Astrocyte of the cerebellum (primary cell): Measurements from ENCODE around the gene SLC12A5.

Experiments used
- DNase-seq: peaks from one replicate; pipeline ENCODE4 v3.0.0-alpha.2; 2011; ENCODE audit warnings: low read depth
- H3K4me3 ChIP-seq: 2 replicates; pipeline ENCODE4 v1.5.1; 2011; ENCODE audit warnings: mild to moderate bottlenecking, low read depth, low read length, moderate library complexity
- CTCF ChIP-seq: IDR thresholded peaks from 2 replicates; pipeline ENCODE4 v1.5.1; 2012; ENCODE audit warnings: low read length, low read depth, moderate library complexity, mild to moderate bottlenecking; ENCODE audit errors: missing control alignments
- in situ Hi-C: cut with HindIII; loops from 2 replicates; pipeline ENCODE4 v1.10.0; 2017; ENCODE audit warnings: low sequenced_read_pairs

SLC12A5 gene

GRCh38 chr20:46050444-46050843 is 21.4 kb downstream of the SLC12A5 start:
- in situ Hi-C loops: no loop called here
- TF ChIP-seq CTCF: no peak
- no peak overlapping the region for H3K4me3 ChIP-seq
- no peak for DNase-seq

GRCh38 chr20:46050885-46051284 is 21.9 kb downstream of the SLC12A5 start:
- TF ChIP-seq CTCF: no peak
- no peak overlapping the region for H3K4me3 ChIP-seq
- no peak for DNase-seq
- in situ Hi-C loops: no loop called here

GRCh38 chr20:46051556-46052308 is 22.7 kb downstream of the SLC12A5 start:
- no peak for TF ChIP-seq CTCF
- no peak overlapping the region for H3K4me3 ChIP-seq
- in situ Hi-C loops: no loop called here
- DNase-seq: no peak

GRCh38 chr20:46053416-46053815 is 24.4 kb downstream of the SLC12A5 start:
- no peak for DNase-seq
- in situ Hi-C loops: no loop called here
- TF ChIP-seq CTCF: no peak
- no peak overlapping the region for H3K4me3 ChIP-seq

- in situ Hi-C loops: no loop called here
- no peak for TF ChIP-seq CTCF
- no peak for DNase-seq
- no peak overlapping the region for H3K4me3 ChIP-seq
Observed at GRCh38 chr20:46054606-46055005, 25.6 kb downstream of the SLC12A5 start.

GRCh38 chr20:46055269-46055668 is 26.3 kb downstream of the SLC12A5 start:
- DNase-seq: no peak
- no peak overlapping the region for H3K4me3 ChIP-seq
- in situ Hi-C loops: no loop called here
- TF ChIP-seq CTCF: no peak
